Neural progenitor cell (in vitro differentiated cells): ENCODE measurements around the gene ALS2CL. TPM values are rescaled to one million over a fixed set of nuclear protein-coding genes. Genes with fewer than 3 reads are reported as not detected.

Experiments used
- DNase-seq: peaks from one replicate; pipeline ENCODE4 v3.0.0-alpha.2; 2016; ENCODE audit warnings: low spot score
- H2AFZ ChIP-seq: fragments of 200-600 bp; sonication (generic); replicated peaks from 2 replicates; pipeline ENCODE4 v1.6.1; 2016; ENCODE audit warnings: antibody characterized with exemption
- H3F3A ChIP-seq: fragments of 200-600 bp; sonication (generic); 2 replicates; pipeline ENCODE4 v1.6.1; 2016; ENCODE audit warnings: antibody characterized with exemption, low read depth
- H3K27ac ChIP-seq: fragments of 200-600 bp; sonication (generic); 2 replicates; pipeline ENCODE4 v1.5.1; 2016; ENCODE audit warnings: mild to moderate bottlenecking
- H3K27me3 ChIP-seq: fragments of 200-600 bp; sonication (generic); 2 replicates; pipeline ENCODE4 v1.6.1; 2016; ENCODE audit warnings: mild to moderate bottlenecking, moderate library complexity
- H3K36me3 ChIP-seq: fragments of 200-600 bp; sonication (generic); 2 replicates; pipeline ENCODE4 v1.5.1; 2016
- H3K4me1 ChIP-seq: fragments of 200-600 bp; sonication (generic); 2 replicates; pipeline ENCODE4 v1.6.1; 2016; ENCODE audit warnings: mixed run types
- H3K4me2 ChIP-seq: fragments of 200-600 bp; sonication (generic); 2 replicates; pipeline ENCODE4 v1.6.1; 2016
- H3K4me3 ChIP-seq: fragments of 200-600 bp; sonication (generic); 2 replicates; pipeline ENCODE4 v1.5.1; 2016
- H3K79me2 ChIP-seq: fragments of 200-600 bp; sonication (generic); 2 replicates; pipeline ENCODE4 v1.6.1; 2016; ENCODE audit warnings: low read depth
- H3K9ac ChIP-seq: fragments of 200-600 bp; sonication (generic); 2 replicates; pipeline ENCODE4 v1.6.1; 2016
- H3K9me3 ChIP-seq: fragments of 200-600 bp; sonication (generic); 2 replicates; pipeline ENCODE4 v1.5.1; 2016; ENCODE audit warnings: low read depth
- H4K20me1 ChIP-seq: fragments of 200-600 bp; sonication (generic); 2 replicates; pipeline ENCODE4 v1.6.1; 2016; ENCODE audit warnings: low read depth
- H3K27ac Mint-ChIP-seq: 3 replicates; pipeline ENCODE4 v1.8.0; 2021; ENCODE audit warnings: mixed read lengths
- H3K27me3 Mint-ChIP-seq: 2 replicates; pipeline ENCODE4 v1.8.0; 2022; ENCODE audit warnings: low read depth, mild to moderate bottlenecking, inconsistent platforms, moderate library complexity, mixed read lengths; ENCODE audit not compliant: insufficient read depth
- H3K36me3 Mint-ChIP-seq: 3 replicates; pipeline ENCODE4 v1.8.0; 2021; ENCODE audit warnings: mixed read lengths
- H3K4me1 Mint-ChIP-seq: 3 replicates; pipeline ENCODE4 v1.8.0; 2021; ENCODE audit warnings: mixed read lengths
- H3K4me3 Mint-ChIP-seq: 3 replicates; pipeline ENCODE4 v1.8.0; 2021; ENCODE audit warnings: mild to moderate bottlenecking, moderate library complexity, mixed read lengths
- H3K9me3 Mint-ChIP-seq: 3 replicates; pipeline ENCODE4 v1.8.0; 2020; ENCODE audit warnings: mixed read lengths
- CTCF ChIP-seq: fragments of 200-600 bp; sonication (generic); IDR thresholded peaks from 2 replicates; pipeline ENCODE4 v1.5.1; 2017; ENCODE audit warnings: antibody characterized with exemption, mild to moderate bottlenecking
- EZH2 ChIP-seq: fragments of 200-600 bp; sonication (generic); IDR thresholded peaks from 2 replicates; pipeline ENCODE4 v1.6.1; 2017; ENCODE audit warnings: antibody characterized with exemption, mild to moderate bottlenecking, moderate library complexity
- EZH2phosphoT487 ChIP-seq: fragments of 200-600 bp; sonication (generic); IDR thresholded peaks from 2 replicates; pipeline ENCODE4 v1.6.1; 2017; ENCODE audit warnings: antibody characterized with exemption
- total RNA-seq: library from RNA; depleted of rRNA; stranded (reverse); fragments of >200 nt; gene quantifications from 2 replicates; pipeline ENCODE4 v1.2.3, GENCODE V29; 2015; ENCODE audit warnings: low replicate concordance

The ALS2CL gene
- total RNA-seq, 1 donor from 2014 or later, result 1.3 TPM

- H3K4me3 Mint-ChIP-seq, result no peak overlapping the region
- Histone ChIP-seq H3F3A (no peaks in the 10 kb centered on the region), H3K79me2 (no peaks in the 10 kb centered on the region), H3K27me3 (no peaks in the 10 kb centered on the region), H2AFZ (no peak overlapping the region), H3K27ac (no peak overlapping the region), H3K9me3 (no peaks in the 10 kb centered on the region), H3K4me1 (no peaks in the 10 kb centered on the region), H4K20me1 (no peaks in the 10 kb centered on the region), H3K9ac (no peak overlapping the region), H3K36me3 (no peaks in the 10 kb centered on the region), H3K4me2 (no peak overlapping the region), H3K4me3 (no peak overlapping the region)
- no peak overlapping the region for H3K27ac Mint-ChIP-seq
- H3K36me3 Mint-ChIP-seq, result no peaks in the 10 kb centered on the region
- peaks cover 19% of the 10 kb centered on the region for H3K4me1 Mint-ChIP-seq
- H3K9me3 Mint-ChIP-seq, result no peaks in the 10 kb centered on the region
- H3K27me3 Mint-ChIP-seq, result peaks cover 8% of the 10 kb centered on the region
- TF ChIP-seq CTCF (no peak), EZH2phosphoT487 (no peak), EZH2 (no peak)
- no peak for DNase-seq
These were observed 12.1 kb downstream of the ALS2CL start for GRCh38 chr3:46681387-46681786.

- DNase-seq, result no peak
- peaks cover 19% of the 10 kb centered on the region for H3K4me1 Mint-ChIP-seq
- Histone ChIP-seq H4K20me1 (no peaks in the 10 kb centered on the region), H3K9ac (no peak overlapping the region), H3K4me2 (no peak overlapping the region), H3F3A (no peaks in the 10 kb centered on the region), H3K36me3 (no peaks in the 10 kb centered on the region), H3K4me3 (no peak overlapping the region), H3K9me3 (no peaks in the 10 kb centered on the region), H2AFZ (no peak overlapping the region), H3K79me2 (no peaks in the 10 kb centered on the region), H3K4me1 (no peaks in the 10 kb centered on the region), H3K27me3 (no peaks in the 10 kb centered on the region), H3K27ac (no peak overlapping the region)
- no peak for TF ChIP-seq EZH2
- peaks cover 8% of the 10 kb centered on the region for H3K27me3 Mint-ChIP-seq
- H3K9me3 Mint-ChIP-seq, result no peaks in the 10 kb centered on the region
- no peaks in the 10 kb centered on the region for H3K36me3 Mint-ChIP-seq
- peak overlapping the region; percentile 30 for H3K4me3 Mint-ChIP-seq
- H3K27ac Mint-ChIP-seq, result no peak overlapping the region
These were observed 13.1 kb downstream of the ALS2CL start for GRCh38 chr3:46680298-46680826.

GRCh38 chr3:46679681-46680080 is 13.8 kb downstream of the ALS2CL start:
- no peak overlapping the region for H3K4me3 Mint-ChIP-seq
- H3K9me3 Mint-ChIP-seq, result no peaks in the 10 kb centered on the region
- Histone ChIP-seq H3K27ac (no peak overlapping the region), H3K79me2 (no peaks in the 10 kb centered on the region), H3K4me2 (no peak overlapping the region), H3K9ac (no peak overlapping the region), H2AFZ (no peak overlapping the region), H3K36me3 (no peaks in the 10 kb centered on the region), H3K27me3 (no peaks in the 10 kb centered on the region), H3K4me3 (no peak overlapping the region), H3F3A (no peaks in the 10 kb centered on the region), H3K4me1 (no peaks in the 10 kb centered on the region), H3K9me3 (no peaks in the 10 kb centered on the region), H4K20me1 (no peaks in the 10 kb centered on the region)
- DNase-seq, result no peak
- peak overlapping the region; percentile 7 for H3K27ac Mint-ChIP-seq
- H3K4me1 Mint-ChIP-seq, result peaks cover 19% of the 10 kb centered on the region
- peaks cover 8% of the 10 kb centered on the region for H3K27me3 Mint-ChIP-seq
- no peak for TF ChIP-seq EZH2phosphoT487
- H3K36me3 Mint-ChIP-seq, result no peaks in the 10 kb centered on the region

- no peaks in the 10 kb centered on the region for H3K36me3 Mint-ChIP-seq
- H3K9me3 Mint-ChIP-seq, result no peaks in the 10 kb centered on the region
- H3K4me1 ChIP-seq, result no peaks in the 10 kb centered on the region
- no peak for DNase-seq
- H3K4me2 ChIP-seq, result no peak overlapping the region
- H3K27me3 ChIP-seq, result no peaks in the 10 kb centered on the region
- H3K4me1 Mint-ChIP-seq, result peaks cover 24% of the 10 kb centered on the region
- no peak overlapping the region for H3K4me3 Mint-ChIP-seq
- H2AFZ ChIP-seq, result no peak overlapping the region
- no peak for TF ChIP-seq EZH2
- no peak for TF ChIP-seq EZH2phosphoT487
- TF ChIP-seq CTCF, result no peak
- no peaks in the 10 kb centered on the region for H3K36me3 ChIP-seq
- no peak overlapping the region for H3K9ac ChIP-seq
- no peaks in the 10 kb centered on the region for H4K20me1 ChIP-seq
- no peak overlapping the region for H3K4me3 ChIP-seq
- H3K27ac ChIP-seq, result no peak overlapping the region
- H3F3A ChIP-seq, result no peaks in the 10 kb centered on the region
- no peaks in the 10 kb centered on the region for H3K9me3 ChIP-seq
- peaks cover 8% of the 10 kb centered on the region for H3K27me3 Mint-ChIP-seq
- H3K27ac Mint-ChIP-seq, result no peak overlapping the region
- no peaks in the 10 kb centered on the region for H3K79me2 ChIP-seq
These were observed 15.2 kb downstream of the ALS2CL start for GRCh38 chr3:46678280-46678679.
